GM12878 (cell line): ENCODE data around the gene NFS1. TPM values are rescaled to one million over a fixed set of nuclear protein-coding genes. Genes with fewer than 3 reads are reported as not detected.

ENCODE experiments used
- ATAC-seq: fragments of 200-7000 bp; cut with Tn5 transposase; 3 replicates; pipeline ENCODE4 v1.9.1; 2020; ENCODE audit warnings: mild to moderate bottlenecking, moderate library complexity
- BruUV-seq: library from RNA; stranded (reverse); fragments of 400-500 nt; replicated peaks from 2 replicates; lab custom pipeline; 2021; lab: Mats Ljungman, UMichigan
- CTCF ChIA-PET: fragments of 300-600 bp; sonication (Branson Sonifier 250); formaldehyde crosslinking; extraction: SDS; loops from one replicate; lab custom pipeline; 2021; ENCODE audit warnings: inconsistent platforms; lab: Yijun Ruan, JAX
- POLR2A ChIA-PET: fragments of 350-600 bp; formaldehyde crosslinking; extraction: SDS; loops from one replicate; lab custom pipeline; 2021; ENCODE audit warnings: inconsistent platforms; lab: Charles Lee
- RAD21 ChIA-PET: fragments of 300-600 bp; sonication (Branson Sonifier 250); formaldehyde crosslinking; loops from one replicate; lab custom pipeline; 2023; ENCODE audit warnings: antibody characterized with exemption; ENCODE audit not compliant: unreplicated experiment; lab: Charles Lee
- SMC1A ChIA-PET: fragments of 300-600 bp; sonication (Branson Sonifier 250); formaldehyde crosslinking; loops from one replicate; lab custom pipeline; 2023; ENCODE audit not compliant: unreplicated experiment, uncharacterized antibody; lab: Charles Lee
- DNase-seq: peaks from one replicate; pipeline ENCODE4 v3.0.0-alpha.2; 2011; ENCODE audit warnings: low read depth, low spot score
- FAIRE-seq: peaks from 3 replicates; lab custom pipeline; 2011; peaks lifted over from hg19 to GRCh38; lab: Jason Lieb, UNC
- H2AFZ ChIP-seq: 2 replicates; pipeline ENCODE4 v1.6.0; 2011; ENCODE audit warnings: low read depth, low read length, control low read depth; ENCODE audit not compliant: control insufficient read depth
- H3K27ac ChIP-seq: 2 replicates; pipeline ENCODE4 v1.5.1; 2011; ENCODE audit warnings: control low read depth; ENCODE audit not compliant: control insufficient read depth, insufficient read depth
- H3K27me3 ChIP-seq, 2 experiments: replicated peaks in 1 of 2; 2 replicates each; pipeline versions ENCODE4 v1.6.0 to v1.6.1; 2011; ENCODE audit warnings: low read length in 1 of 2; ENCODE audit not compliant: control insufficient read depth in 2 of 2, insufficient read depth in 2 of 2
- H3K36me3 ChIP-seq, 2 experiments: 2 replicates each; pipeline ENCODE4 v1.5.1; 2011; ENCODE audit warnings: low read length in 1 of 2; ENCODE audit not compliant: control insufficient read depth in 2 of 2, insufficient read depth in 2 of 2
- H3K4me1 ChIP-seq: 2 replicates; pipeline ENCODE4 v1.6.1; 2011; ENCODE audit warnings: mild to moderate bottlenecking, low read length, moderate library complexity, mixed read lengths; ENCODE audit not compliant: control insufficient read depth, insufficient read depth
- H3K4me2 ChIP-seq: 2 replicates; pipeline ENCODE4 v1.6.0; 2011; ENCODE audit warnings: control low read depth; ENCODE audit not compliant: control insufficient read depth, insufficient read depth
- H3K4me3 ChIP-seq: fragments of 200-600 bp; sonication (generic); 2 replicates; pipeline ENCODE4 v1.5.1; 2016
- H3K79me2 ChIP-seq: 2 replicates; pipeline ENCODE4 v1.6.0; 2011; ENCODE audit warnings: low read length; ENCODE audit not compliant: control insufficient read depth, insufficient read depth
- H3K9ac ChIP-seq: 2 replicates; pipeline ENCODE4 v1.8.0; 2011; ENCODE audit warnings: low read length, control low read depth, mixed read lengths; ENCODE audit not compliant: control insufficient read depth, insufficient read depth
- H3K9me3 ChIP-seq: replicated peaks from 3 replicates; pipeline ENCODE4 v1.5.1; 2011; ENCODE audit warnings: mild to moderate bottlenecking, low read length; ENCODE audit not compliant: control insufficient read depth, insufficient read depth
- H4K20me1 ChIP-seq: 2 replicates; pipeline ENCODE4 v1.6.0; 2011; ENCODE audit not compliant: control insufficient read depth, insufficient read depth
- BCL11A ChIP-seq: IDR thresholded peaks from 2 replicates; pipeline ENCODE4 v1.6.1; 2011; ENCODE audit warnings: low read depth, low read length
- BMI1 ChIP-seq: fragments of 450-650 bp; IDR thresholded peaks from 2 replicates; pipeline ENCODE4 v1.6.1; 2016; ENCODE audit warnings: mild to moderate bottlenecking, moderate library complexity, borderline replicate concordance
- CHD2 ChIP-seq: IDR thresholded peaks from 2 replicates; pipeline ENCODE4 v1.6.1; 2011; ENCODE audit warnings: low read depth, low read length, improper control_type of control experiment, borderline replicate concordance
- DPF2 ChIP-seq: fragments of 450-650 bp; IDR thresholded peaks from 2 replicates; pipeline ENCODE4 v1.6.1; 2017; ENCODE audit warnings: mild to moderate bottlenecking
- GABPA ChIP-seq: IDR thresholded peaks from 2 replicates; pipeline ENCODE4 v1.6.1; 2014; ENCODE audit warnings: antibody characterized with exemption, low read depth, mild to moderate bottlenecking, inconsistent platforms
- HCFC1 ChIP-seq: fragments of 150-350 bp; IDR thresholded peaks from 2 replicates; pipeline ENCODE4 v1.6.1; 2014; ENCODE audit warnings: low read length
- IKZF2 ChIP-seq, 2 experiments: fragments of 450-650 bp; IDR thresholded peaks; 2 replicates each; pipeline ENCODE4 v1.6.1; 2017; ENCODE audit warnings: mild to moderate bottlenecking in 2 of 2, moderate library complexity in 2 of 2
- JUND ChIP-seq: IDR thresholded peaks from 2 replicates; pipeline ENCODE4 v1.6.1; 2012; ENCODE audit warnings: low read depth, mild to moderate bottlenecking, low read length, improper control_type of control experiment, moderate library complexity
- KDM1A ChIP-seq: fragments of 200-600 bp; sonication (generic); IDR thresholded peaks from 2 replicates; pipeline ENCODE4 v1.6.1; 2016; ENCODE audit warnings: borderline replicate concordance
- MEF2A ChIP-seq: IDR thresholded peaks from 2 replicates; pipeline ENCODE4 v1.6.1; 2011; ENCODE audit warnings: low read depth, mild to moderate bottlenecking, low read length, moderate library complexity; ENCODE audit not compliant: insufficient read depth
- NR2F1 ChIP-seq: fragments of 450-650 bp; conservative IDR thresholded peaks from 2 replicates; pipeline ENCODE4 v1.6.1; 2017; ENCODE audit warnings: mild to moderate bottlenecking
- PAX5 ChIP-seq: IDR thresholded peaks from 2 replicates; pipeline ENCODE4 v1.6.1; 2011; ENCODE audit warnings: low read depth, low read length, borderline replicate concordance
- PML ChIP-seq: IDR thresholded peaks from 2 replicates; pipeline ENCODE4 v1.6.1; 2012; ENCODE audit warnings: low read length, inconsistent platforms
- SIN3A ChIP-seq: IDR thresholded peaks from 2 replicates; pipeline ENCODE4 v1.6.1; 2012; ENCODE audit warnings: low read depth, low read length, improper control_type of control experiment
- SPI1 ChIP-seq: IDR thresholded peaks from 2 replicates; pipeline ENCODE4 v1.6.1; 2011; ENCODE audit warnings: low read depth, mild to moderate bottlenecking, low read length, moderate library complexity, borderline replicate concordance; ENCODE audit not compliant: insufficient read depth
- WGBS: methylation state at CpG from one replicate; pipeline ENCODE4 v1.1.6; 2016; ENCODE audit warnings: low lambda C conversion rate; ENCODE audit not compliant: insufficient replicate concordance, insufficient coverage; ENCODE audit errors: missing lambda C conversion rate; 5-methylcytosine and 5-hydroxymethylcytosine counted together
- in situ Hi-C: fragments of 300-500 bp; cut with MboI; formaldehyde crosslinking; loops from 9 replicates; pipeline ENCODE4 v1.14.3; 2018; ENCODE audit warnings: mixed read lengths
- intact Hi-C: fragments of 100-400 bp; cut with micrococcal nuclease; formaldehyde crosslinking; loops from one replicate; pipeline ENCODE4 v1.14.2; 2022; ENCODE audit not compliant: unreplicated experiment
- polyA plus RNA-seq, 11 experiments: library from polyadenylated mRNA; depleted of rRNA in 4 of 11; unstranded in 6 of 11; stranded (reverse) in 5 of 11; fragments of >200 nt; fragmentation: Nextera tagmentation in 4 of 11; fragmentation: Illumina TruSeq in 1 of 11; extraction: Ambion mirVana in 4 of 11; extraction: Trizol in 1 of 11; gene quantifications; 1 replicate in 1 of 11; 2 replicates in 10 of 11; pipeline versions ENCODE4 v1.2.1 to v1.2.3, GENCODE V29; 2011 to 2016; ENCODE audit warnings: inconsistent platforms in 2 of 11, missing spikeins in 2 of 11, low read depth in 1 of 11
- total RNA-seq, 4 experiments: library from RNA; depleted of rRNA in 3 of 4; stranded (reverse); fragments of >200 nt in 3 of 4; fragmentation: Illumina TruSeq in 1 of 4; extraction: Trizol in 1 of 4; gene quantifications; 2 replicates each; pipeline versions ENCODE4 v1.2.1 to v1.2.3, GENCODE V29; 2013 to 2021
- TF ChIP-seq, protein P1 (sequence below): fragments of 450-650 bp; IDR thresholded peaks from 2 replicates; pipeline ENCODE4 v1.6.1; 2017; ENCODE audit warnings: mild to moderate bottlenecking, moderate library complexity

NFS1 gene
- total and polyA plus RNA-seq, 10 of the 15 experiments (the other 5 are each of a cell fraction or from before 2014, with no cell fraction given): 9.2 to 74.1 (median 38.6) TPM

DNA sequence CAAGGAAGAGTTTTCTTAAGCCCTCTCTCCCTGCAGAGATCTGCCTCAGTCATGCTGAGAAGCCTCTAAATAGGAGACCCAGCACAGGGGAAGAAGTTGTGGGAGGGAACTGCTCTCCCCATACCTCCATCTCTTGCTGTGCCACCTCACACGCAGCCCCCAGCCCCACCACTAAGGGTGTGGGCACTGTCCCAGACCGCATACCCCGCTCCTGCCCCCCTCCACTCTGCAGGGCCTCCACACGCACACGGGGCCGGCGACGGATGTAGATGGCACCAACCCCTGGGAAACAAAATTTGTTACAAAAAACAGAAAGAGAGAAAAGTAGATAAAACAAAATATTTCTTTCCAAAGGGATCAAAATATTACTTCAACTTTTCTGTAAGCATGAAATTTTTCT lies 24.2 kb downstream of the NFS1 start:
- H2AFZ ChIP-seq: no peak overlapping the region
- TF ChIP-seq IKZF2 (IDR thresholded peaks at IDR 0.05) (no peak), BCL11A (no peak), GABPA (no peak), CHD2 (no peak), DPF2 (no peak), HCFC1 (no peak), SPI1 (no peak), BMI1 (no peak), PML (no peak), JUND (no peak), PAX5 (no peak), SIN3A (no peak), MEF2A (no peak), NR2F1 (no peak), KDM1A (no peak)
- TF ChIP-seq, protein P1, sequence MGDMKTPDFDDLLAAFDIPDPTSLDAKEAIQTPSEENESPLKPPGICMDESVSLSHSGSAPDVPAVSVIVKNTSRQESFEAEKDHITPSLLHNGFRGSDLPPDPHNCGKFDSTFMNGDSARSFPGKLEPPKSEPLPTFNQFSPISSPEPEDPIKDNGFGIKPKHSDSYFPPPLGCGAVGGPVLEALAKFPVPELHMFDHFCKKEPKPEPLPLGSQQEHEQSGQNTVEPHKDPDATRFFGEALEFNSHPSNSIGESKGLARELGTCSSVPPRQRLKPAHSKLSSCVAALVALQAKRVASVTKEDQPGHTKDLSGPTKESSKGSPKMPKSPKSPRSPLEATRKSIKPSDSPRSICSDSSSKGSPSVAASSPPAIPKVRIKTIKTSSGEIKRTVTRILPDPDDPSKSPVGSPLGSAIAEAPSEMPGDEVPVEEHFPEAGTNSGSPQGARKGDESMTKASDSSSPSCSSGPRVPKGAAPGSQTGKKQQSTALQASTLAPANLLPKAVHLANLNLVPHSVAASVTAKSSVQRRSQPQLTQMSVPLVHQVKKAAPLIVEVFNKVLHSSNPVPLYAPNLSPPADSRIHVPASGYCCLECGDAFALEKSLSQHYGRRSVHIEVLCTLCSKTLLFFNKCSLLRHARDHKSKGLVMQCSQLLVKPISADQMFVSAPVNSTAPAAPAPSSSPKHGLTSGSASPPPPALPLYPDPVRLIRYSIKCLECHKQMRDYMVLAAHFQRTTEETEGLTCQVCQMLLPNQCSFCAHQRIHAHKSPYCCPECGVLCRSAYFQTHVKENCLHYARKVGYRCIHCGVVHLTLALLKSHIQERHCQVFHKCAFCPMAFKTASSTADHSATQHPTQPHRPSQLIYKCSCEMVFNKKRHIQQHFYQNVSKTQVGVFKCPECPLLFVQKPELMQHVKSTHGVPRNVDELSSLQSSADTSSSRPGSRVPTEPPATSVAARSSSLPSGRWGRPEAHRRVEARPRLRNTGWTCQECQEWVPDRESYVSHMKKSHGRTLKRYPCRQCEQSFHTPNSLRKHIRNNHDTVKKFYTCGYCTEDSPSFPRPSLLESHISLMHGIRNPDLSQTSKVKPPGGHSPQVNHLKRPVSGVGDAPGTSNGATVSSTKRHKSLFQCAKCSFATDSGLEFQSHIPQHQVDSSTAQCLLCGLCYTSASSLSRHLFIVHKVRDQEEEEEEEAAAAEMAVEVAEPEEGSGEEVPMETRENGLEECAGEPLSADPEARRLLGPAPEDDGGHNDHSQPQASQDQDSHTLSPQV: no peak
- CTCF ChIA-PET: no interaction called here
- FAIRE-seq (no peak), DNase-seq (no peak), ATAC-seq (no peak)
- no peak overlapping the region for H3K4me3 ChIP-seq
- H3K9ac ChIP-seq: no peak overlapping the region
- H3K27ac ChIP-seq: no peak overlapping the region
- in situ Hi-C loops (no loop called here), intact Hi-C loops (no loop called here)
- SMC1A ChIA-PET: interaction anchor here (0.8 kb wide), 1 partner anchor 27 kb away, joined by 3 read pairs; no protein-coding TSS in a partner anchor
- RAD21 ChIA-PET: no interaction called here
- H3K79me2 ChIP-seq: no peaks in the 10 kb centered on the region
- H3K27me3 ChIP-seq: no peaks in the 10 kb centered on the region
- H3K36me3 ChIP-seq: peaks cover 0 to 6% of the 10 kb centered on the region in 2 experiments; a peak in 2 of 4 replicates
- WGBS: 88% methylated on average over 8 of the region's 8 CpGs
- no peaks in the 10 kb centered on the region for H4K20me1 ChIP-seq
- no peaks in the 10 kb centered on the region for H3K9me3 ChIP-seq
- BruUV-seq: no TSS peak
- H3K4me1 ChIP-seq: no peaks in the 10 kb centered on the region
- POLR2A ChIA-PET: interaction anchor here (1.1 kb wide), 1 partner anchor 9 kb away, joined by 4 read pairs; no protein-coding TSS in a partner anchor
- no peak overlapping the region for H3K4me2 ChIP-seq
